GM19397 (cell line): Measurements from ENCODE around the gene PCNT.
"Not testable (repeated sequence)": the region's sequence is repeated elsewhere in the genome, so short reads cannot be mapped to it uniquely, and the experiment has no call there.

Source experiments
- ATAC-seq: cut with Tn5 transposase; IDR thresholded peaks from one replicate; pipeline ENCODE4 v1.9.1; 2021; ENCODE audit warnings: mild to moderate bottlenecking, moderate library complexity; ENCODE audit not compliant: unreplicated experiment

PCNT gene

DNA sequence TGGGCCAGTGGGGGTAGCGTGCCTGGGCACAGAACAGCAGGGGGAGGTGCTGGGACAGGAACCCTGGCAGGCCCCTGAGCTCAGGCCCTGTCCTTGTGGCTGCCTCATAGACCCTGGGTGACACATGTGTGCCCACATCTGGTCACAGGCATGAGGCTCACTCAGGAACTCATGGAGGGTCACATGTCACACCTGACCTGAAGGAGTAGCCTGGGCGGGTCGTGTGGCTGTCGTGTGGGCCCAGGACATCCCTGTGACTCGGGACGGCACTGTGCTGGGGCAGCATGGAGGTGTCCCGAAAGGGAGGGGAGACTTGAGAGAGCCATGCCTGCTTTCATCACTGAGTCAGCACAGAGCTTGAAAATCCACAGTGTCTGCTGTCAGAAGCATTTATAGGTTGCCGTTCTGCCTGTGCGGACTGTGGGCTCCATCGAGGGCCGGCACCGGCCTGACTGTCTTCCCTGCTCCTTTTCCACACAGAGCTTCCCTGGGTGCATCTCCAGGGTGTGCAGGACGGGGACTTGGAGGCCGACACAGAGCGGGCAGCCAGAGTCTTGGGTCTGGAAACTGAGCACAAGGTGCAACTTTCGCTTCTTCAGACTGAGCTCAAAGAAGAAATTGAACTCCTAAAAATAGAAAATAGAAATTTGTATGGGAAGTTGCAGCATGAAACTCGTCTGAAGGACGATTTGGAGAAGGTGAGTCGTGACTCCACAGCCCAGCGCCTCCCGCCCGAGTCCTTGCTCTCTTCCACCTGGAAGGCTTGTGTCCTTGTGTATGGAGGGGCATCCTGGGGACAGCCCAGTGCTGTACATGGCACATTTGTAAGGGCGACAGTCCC, 32.8 kb downstream of the PCNT start:
- ATAC-seq = no peak

DNA sequence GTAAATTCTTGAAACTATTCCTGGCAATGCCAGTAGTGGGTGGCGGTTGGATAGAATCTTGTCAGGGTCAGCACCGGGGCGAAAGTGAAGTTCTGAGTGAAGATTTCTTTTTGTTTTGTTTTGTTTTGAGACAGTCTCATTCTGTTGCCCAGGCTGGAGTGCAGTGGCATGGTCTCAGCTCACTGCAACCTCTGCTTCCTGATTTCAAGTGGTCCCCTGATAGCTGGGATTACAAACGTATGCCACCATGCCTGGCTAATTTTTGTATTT, 33.3 kb downstream of the PCNT start:
- no peak for ATAC-seq

DNA sequence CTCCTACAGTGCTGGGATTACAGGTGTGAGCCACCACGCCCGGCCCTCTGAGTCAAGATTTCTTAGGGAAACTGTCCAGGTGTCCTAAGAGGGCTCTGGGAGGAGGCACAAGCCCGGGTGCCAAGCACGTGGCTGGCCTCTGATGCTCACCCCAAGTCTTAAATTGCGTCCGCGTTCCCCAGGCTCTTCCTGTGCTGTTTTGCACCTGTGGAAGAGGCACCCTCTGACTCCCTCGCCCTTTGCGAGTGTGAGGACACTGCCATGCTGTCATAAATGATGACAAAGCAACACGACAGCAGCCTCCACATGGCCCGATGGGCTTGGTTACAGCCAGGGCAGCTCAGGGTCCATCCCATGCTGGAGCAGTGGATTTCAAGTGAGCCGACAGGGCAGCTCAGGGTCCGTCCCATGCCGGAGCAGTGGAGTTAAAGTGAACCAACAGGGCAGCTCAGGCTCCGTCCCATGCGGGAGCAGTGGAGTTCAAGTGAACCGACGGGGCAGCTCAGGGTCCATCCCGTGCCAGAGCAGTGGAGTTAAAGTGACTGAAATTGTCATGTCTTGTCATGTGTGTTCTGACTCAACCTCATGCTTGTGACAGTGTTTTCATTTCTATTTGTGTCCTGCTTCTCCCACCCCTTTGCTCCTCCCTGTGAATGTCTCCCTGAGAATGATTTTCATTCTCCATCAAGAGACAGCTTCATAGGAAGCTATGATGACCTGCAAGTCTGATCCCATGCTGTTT, 33.9 kb downstream of the PCNT start:
- no peak for ATAC-seq

DNA sequence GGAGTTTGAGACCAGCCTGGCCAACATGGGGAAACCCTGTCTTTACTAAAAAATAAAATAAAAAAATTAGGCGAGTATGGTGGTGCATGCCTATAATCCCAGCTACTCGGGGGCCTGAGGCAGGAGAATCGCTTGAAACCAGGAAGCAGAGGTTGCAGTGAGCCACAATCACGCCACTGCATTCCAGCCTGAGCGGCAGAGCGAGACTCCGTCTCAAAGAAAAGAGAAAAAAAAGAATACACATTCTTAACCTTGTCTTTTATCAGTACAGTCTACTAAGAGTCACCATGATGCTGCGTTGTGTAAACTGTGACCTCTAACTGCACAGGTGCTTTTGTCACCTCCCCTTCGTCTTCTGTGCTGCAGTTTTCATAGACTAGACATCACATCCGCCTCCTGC, 37.2 kb downstream of the PCNT start:
- no peak for ATAC-seq

GRCh38 chr21:46361935-46362334, 38.0 kb downstream of the PCNT start:
- no peak for ATAC-seq

DNA sequence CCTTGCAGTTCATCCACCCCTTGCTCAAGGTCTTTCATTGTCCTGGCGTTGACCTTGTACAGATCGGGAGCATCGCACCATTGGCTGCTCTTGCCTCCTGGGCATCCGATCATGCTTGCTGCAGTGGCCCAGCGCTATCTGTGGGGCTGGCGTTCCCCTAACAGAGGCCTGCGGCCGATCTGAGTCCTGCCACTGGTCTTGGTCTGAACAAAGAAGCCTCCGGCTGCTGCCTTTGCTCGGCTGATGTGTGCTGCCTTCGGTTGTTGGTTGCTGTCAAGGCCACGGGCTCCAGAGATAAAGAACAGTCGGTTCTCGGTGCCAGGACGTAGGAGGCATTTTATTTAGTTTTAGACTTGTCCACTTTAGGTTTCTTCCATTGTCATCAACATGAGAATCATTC, 39.0 kb downstream of the PCNT start:
- ATAC-seq = no peak

- ATAC-seq = no peak
These were observed 39.7 kb downstream of the PCNT start for GRCh38 chr21:46363698-46364097.

DNA sequence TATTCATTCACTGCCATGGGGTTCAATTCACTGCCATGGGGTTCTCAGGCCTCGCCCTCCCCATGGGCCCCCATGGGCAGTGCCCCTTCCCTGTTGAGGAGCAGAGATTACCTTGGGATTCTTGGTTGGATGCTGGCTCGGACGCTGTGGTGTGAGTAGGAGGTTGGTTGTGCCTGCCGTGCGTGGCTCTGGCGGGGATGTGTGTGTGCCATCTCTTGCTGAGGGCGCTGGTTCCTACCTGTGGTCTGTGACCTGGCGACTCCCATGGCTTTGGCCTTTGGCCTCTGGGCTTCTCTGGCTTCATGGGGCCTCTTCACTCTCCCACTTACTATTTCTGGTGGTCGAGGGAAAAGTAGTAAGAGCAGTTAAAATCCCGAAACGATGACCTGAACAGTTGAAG, 42.1 kb downstream of the PCNT start:
- ATAC-seq = no peak

DNA sequence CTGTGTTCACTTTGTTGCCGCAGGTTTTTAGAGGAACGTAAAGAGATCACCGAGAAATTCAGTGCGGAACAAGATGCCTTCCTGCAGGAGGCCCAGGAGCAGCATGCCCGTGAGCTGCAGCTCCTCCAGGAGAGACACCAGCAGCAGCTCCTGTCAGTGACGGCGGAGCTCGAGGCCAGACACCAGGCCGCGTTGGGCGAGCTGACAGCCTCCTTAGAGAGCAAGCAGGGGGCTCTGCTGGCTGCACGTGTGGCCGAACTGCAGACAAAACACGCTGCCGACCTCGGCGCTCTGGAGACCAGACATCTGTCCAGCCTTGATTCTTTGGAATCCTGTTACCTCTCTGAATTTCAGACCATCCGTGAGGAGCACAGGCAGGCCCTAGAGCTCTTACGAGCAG, 42.6 kb downstream of the PCNT start:
- no peak for ATAC-seq

DNA sequence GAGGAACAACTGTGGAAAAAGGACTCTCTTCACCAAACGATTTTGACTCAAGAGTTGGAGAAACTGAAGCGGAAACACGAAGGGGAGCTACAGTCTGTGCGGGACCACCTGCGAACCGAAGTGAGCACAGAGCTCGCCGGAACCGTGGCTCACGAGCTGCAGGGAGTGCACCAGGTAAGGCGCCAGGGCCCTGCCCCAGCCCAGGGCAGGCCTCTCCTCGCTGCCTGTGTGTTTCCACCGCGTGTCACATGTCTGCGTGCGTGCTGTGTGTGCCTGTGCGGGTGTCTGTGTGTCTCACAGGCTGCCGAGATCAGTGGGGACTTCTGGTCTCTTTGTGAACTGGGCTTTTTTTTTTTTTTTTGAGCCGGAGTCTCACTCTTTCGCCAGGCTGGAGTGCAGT, 43.0 kb downstream of the PCNT start:
- ATAC-seq = no peak

DNA sequence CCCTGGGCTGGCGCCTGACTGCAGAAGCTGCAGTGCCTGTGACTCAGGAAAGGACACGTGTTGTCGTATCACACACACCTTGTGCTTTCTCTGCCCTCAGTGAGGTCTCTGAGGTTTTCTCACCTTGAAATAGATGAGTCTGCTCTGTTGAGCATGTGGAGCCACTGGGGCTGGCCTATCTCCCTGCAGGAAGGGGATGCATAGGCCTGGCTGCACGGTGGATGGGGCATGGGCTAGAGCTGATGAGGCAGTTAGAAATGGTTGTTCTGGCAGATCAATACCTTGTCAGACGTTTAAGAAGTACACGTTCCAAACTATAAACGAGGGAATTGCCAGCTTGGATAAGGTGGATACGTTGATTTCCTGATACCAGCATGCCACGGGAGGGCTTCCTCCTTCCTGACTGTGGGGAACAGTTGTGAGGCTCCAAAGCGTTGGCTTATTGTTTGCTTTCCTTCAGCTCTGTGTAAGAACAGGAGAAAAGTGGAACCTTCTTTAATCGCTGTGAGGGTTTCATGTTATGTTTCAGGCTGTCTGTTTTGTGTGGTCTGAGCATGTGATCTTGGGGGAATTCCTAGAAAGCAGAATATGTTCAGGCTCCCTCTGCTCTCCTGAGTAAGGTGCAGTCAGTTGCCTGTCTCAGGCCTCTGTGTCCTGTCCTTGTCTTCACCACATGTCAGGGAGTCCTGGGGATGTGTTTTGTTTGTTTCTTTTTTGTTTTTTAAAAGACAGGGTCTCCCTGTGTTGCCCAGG, 44.8 kb downstream of the PCNT start:
- no peak for ATAC-seq

DNA sequence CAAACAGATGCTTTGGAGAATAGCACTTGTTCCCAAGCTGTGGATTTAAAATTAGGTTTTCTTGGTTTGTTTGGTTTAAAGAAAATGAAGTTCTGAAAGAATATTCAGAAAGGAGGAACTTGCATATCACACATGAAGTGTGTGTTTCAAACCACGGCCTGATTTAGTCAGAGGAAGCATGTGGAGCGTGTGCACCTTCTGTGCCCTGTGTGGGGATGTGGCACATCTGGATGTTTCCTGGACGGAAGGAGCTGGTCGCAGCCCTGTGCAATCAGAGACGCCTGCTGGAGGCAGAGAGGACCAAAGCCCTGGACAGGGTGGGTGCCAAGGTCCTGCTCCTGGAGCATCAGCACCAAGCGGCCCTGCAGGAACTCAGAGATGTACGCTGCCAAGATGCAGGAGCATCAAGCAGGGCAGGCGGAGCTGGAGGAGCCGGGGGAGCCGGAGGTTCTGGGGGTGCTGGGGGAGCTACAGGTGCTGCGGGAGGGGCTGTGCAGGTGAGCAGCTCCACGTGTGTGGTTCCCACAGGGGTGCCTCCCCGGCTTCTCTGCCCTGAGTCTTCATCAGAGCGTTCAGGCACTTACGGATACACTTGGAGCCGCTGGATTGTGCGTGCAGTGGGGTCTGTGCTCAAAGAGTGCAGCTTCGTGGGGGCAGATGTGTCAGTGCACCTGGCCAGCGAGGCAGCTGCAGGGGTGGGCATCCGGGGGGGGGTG, 45.7 kb downstream of the PCNT start:
- ATAC-seq = no peak

- no peak for ATAC-seq
These were observed 47.5 kb downstream of the PCNT start for GRCh38 chr21:46371204-46372013.

- ATAC-seq = no peak
These were observed 48.1 kb downstream of the PCNT start for GRCh38 chr21:46372014-46372485.

- not testable (repeated sequence) for ATAC-seq
These were observed 49.0 kb downstream of the PCNT start for GRCh38 chr21:46372947-46373346.

DNA sequence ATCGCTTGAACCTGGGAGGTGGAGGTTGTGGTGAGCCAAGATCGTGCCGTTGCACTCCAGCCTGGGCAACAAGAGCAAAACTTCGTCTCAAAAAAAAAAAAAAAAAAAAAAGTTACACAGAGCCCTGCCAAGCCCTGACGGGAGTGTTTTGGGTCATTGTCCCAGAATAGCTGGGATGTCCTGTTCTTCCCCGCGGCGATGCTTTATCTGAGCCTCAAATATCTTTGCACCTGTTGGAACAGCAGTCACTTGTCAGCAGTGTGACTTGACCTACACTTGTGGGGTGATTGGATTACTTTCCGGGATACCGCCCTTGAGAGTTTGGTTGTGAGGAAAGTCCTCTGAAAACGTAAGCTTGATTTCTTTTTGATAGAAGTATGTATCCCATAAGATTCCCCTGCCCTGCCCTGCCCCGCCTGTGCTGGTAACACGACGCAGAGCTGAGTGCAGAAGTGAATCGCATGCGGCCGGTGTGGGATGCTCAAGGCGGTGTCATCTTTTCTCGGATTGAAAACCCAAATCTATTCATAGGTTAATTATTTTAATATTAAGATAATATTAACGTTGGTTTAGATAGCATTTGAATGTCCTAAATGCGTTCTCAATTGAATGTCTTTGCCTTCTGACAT, 50.9 kb downstream of the PCNT start:
- no peak for ATAC-seq

GRCh38 chr21:46375560-46376230, 51.7 kb downstream of the PCNT start:
- ATAC-seq = no peak

DNA sequence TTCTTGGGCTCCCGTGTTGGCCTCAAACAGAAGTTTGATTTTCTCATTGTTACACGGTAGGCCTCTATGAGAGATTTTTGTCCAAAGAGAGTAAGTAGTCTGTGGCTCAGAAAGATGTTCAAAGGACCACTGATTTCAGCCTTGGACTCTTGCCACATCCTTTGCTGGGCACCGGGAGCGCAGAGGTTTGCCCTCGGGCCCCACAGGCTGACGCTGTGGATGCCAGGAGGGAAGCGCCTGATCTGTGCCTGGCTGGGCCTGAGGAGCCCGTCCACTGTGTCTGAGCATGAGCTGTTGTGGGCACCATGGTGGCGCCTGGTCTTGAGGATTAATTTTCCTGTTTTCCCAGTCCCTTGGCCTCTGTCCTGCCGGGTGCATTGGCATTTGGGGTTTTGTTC, 52.3 kb downstream of the PCNT start:
- no peak for ATAC-seq

DNA sequence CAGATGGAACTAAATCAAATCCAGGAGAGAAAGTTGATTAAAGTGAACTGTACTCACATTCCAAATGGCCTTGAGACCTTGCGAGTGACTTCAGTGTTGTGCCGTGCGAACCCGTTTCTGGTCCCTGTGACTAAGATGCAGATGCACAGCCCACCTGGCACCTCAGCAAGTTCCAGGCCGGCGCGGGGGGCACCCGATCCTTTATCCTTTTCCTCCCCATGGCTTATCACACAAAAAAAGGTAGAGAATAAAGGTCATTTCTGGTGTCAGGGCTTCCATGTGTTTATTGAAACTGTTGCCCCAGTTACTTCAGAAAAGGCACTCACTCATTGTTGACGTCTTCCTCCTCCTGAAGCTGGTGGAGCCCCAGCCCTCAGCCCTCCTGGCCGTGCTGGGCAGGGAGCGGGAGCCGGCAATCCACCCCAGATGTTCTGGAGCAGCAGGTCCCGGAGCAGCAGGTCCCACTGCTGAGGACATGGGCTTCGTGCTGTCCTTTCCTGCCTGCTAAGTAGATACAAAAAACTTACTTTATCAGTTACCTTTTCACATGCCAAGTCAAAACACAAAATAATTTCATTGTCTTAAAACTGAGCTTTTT, 53.0 kb downstream of the PCNT start:
- no peak for ATAC-seq
